ENCODE data around the gene AK9. TPM values are rescaled to one million over a fixed set of nuclear protein-coding genes. Genes with fewer than 3 reads are reported as not detected.

AK9 gene
- total and polyA plus RNA-seq, 2 of the 8 experiments (the other 6 are each of a cell fraction or from before 2014, with no cell fraction given) = 1.8 to 2.2 TPM

DNA sequence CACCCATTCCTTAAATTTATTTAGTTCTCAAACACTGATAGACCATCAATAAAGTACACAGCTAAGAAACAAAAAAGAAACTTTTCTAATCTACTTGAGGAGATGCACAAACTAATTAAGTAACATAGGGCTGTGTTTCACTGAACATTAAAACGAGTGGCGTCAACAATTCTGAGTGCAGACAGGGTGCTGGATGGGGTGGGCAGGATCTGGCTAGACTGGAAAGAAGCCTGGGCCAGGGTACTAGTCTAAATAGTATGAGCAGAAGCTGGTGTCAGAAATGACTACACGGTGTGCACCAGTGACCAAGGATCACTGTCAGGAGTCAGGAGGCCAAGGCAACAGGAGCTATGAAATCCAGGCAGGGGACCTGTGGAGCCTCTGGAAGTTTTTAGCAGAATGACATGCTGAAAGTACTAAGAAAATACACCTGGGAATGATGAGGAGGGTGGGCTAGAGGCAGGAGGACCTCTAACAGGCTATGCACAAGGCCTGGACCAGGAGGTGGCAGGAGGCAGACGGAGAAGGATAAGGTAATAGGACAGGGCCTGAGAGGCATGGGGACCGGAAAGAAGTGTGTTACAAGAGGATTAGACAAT lies 221.3 kb downstream of the AK9 start (continued):
- TF ChIP-seq, protein P1, sequence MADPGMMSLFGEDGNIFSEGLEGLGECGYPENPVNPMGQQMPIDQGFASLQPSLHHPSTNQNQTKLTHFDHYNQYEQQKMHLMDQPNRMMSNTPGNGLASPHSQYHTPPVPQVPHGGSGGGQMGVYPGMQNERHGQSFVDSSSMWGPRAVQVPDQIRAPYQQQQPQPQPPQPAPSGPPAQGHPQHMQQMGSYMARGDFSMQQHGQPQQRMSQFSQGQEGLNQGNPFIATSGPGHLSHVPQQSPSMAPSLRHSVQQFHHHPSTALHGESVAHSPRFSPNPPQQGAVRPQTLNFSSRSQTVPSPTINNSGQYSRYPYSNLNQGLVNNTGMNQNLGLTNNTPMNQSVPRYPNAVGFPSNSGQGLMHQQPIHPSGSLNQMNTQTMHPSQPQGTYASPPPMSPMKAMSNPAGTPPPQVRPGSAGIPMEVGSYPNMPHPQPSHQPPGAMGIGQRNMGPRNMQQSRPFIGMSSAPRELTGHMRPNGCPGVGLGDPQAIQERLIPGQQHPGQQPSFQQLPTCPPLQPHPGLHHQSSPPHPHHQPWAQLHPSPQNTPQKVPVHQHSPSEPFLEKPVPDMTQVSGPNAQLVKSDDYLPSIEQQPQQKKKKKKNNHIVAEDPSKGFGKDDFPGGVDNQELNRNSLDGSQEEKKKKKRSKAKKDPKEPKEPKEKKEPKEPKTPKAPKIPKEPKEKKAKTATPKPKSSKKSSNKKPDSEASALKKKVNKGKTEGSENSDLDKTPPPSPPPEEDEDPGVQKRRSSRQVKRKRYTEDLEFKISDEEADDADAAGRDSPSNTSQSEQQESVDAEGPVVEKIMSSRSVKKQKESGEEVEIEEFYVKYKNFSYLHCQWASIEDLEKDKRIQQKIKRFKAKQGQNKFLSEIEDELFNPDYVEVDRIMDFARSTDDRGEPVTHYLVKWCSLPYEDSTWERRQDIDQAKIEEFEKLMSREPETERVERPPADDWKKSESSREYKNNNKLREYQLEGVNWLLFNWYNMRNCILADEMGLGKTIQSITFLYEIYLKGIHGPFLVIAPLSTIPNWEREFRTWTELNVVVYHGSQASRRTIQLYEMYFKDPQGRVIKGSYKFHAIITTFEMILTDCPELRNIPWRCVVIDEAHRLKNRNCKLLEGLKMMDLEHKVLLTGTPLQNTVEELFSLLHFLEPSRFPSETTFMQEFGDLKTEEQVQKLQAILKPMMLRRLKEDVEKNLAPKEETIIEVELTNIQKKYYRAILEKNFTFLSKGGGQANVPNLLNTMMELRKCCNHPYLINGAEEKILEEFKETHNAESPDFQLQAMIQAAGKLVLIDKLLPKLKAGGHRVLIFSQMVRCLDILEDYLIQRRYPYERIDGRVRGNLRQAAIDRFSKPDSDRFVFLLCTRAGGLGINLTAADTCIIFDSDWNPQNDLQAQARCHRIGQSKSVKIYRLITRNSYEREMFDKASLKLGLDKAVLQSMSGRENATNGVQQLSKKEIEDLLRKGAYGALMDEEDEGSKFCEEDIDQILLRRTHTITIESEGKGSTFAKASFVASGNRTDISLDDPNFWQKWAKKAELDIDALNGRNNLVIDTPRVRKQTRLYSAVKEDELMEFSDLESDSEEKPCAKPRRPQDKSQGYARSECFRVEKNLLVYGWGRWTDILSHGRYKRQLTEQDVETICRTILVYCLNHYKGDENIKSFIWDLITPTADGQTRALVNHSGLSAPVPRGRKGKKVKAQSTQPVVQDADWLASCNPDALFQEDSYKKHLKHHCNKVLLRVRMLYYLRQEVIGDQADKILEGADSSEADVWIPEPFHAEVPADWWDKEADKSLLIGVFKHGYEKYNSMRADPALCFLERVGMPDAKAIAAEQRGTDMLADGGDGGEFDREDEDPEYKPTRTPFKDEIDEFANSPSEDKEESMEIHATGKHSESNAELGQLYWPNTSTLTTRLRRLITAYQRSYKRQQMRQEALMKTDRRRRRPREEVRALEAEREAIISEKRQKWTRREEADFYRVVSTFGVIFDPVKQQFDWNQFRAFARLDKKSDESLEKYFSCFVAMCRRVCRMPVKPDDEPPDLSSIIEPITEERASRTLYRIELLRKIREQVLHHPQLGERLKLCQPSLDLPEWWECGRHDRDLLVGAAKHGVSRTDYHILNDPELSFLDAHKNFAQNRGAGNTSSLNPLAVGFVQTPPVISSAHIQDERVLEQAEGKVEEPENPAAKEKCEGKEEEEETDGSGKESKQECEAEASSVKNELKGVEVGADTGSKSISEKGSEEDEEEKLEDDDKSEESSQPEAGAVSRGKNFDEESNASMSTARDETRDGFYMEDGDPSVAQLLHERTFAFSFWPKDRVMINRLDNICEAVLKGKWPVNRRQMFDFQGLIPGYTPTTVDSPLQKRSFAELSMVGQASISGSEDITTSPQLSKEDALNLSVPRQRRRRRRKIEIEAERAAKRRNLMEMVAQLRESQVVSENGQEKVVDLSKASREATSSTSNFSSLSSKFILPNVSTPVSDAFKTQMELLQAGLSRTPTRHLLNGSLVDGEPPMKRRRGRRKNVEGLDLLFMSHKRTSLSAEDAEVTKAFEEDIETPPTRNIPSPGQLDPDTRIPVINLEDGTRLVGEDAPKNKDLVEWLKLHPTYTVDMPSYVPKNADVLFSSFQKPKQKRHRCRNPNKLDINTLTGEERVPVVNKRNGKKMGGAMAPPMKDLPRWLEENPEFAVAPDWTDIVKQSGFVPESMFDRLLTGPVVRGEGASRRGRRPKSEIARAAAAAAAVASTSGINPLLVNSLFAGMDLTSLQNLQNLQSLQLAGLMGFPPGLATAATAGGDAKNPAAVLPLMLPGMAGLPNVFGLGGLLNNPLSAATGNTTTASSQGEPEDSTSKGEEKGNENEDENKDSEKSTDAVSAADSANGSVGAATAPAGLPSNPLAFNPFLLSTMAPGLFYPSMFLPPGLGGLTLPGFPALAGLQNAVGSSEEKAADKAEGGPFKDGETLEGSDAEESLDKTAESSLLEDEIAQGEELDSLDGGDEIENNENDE (IDR thresholded peaks at IDR 0.05; ENCODE audit: insufficient replicate concordance, low read length) = no peak
- TF ChIP-seq SAP30 (IDR thresholded peaks at IDR 0.05; ENCODE audit: insufficient read depth, insufficient replicate concordance, low read length) = no peak
- TF ChIP-seq CBX5 (IDR thresholded peaks at IDR 0.05; ENCODE audit: low read depth, low read length) = no peak
- no peak for TF ChIP-seq TAF7 (optimal IDR thresholded peaks at IDR 0.05; ENCODE audit: borderline replicate concordance, low read depth, low read length)
- no peak for TF ChIP-seq TCF12 (IDR thresholded peaks at IDR 0.05; ENCODE audit: low read depth, low read length)
- TF ChIP-seq YY1 (IDR thresholded peaks at IDR 0.05; ENCODE audit: low read depth, low read length) = no peak
- no peak for TF ChIP-seq CEBPB (IDR thresholded peaks at IDR 0.05; ENCODE audit: low read depth, low read length)
- TF ChIP-seq, protein P2, sequence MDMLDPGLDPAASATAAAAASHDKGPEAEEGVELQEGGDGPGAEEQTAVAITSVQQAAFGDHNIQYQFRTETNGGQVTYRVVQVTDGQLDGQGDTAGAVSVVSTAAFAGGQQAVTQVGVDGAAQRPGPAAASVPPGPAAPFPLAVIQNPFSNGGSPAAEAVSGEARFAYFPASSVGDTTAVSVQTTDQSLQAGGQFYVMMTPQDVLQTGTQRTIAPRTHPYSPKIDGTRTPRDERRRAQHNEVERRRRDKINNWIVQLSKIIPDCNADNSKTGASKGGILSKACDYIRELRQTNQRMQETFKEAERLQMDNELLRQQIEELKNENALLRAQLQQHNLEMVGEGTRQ (IDR thresholded peaks at IDR 0.05; ENCODE audit: low read length) = no peak
